CD14-positive monocyte (primary cell): ENCODE results near the gene ZAP70. TPM values are rescaled to one million over a fixed set of nuclear protein-coding genes. Genes with fewer than 3 reads are reported as not detected.

Experiments used
- DNase-seq, 3 donors: peaks; one replicate each; pipeline ENCODE4 v3.0.0-alpha.2; 2011 to 2022
- H2AFZ ChIP-seq: 2 replicates; pipeline ENCODE4 v1.6.0; 2012; ENCODE audit warnings: mild to moderate bottlenecking, low read depth, low read length, inconsistent platforms; ENCODE audit not compliant: insufficient read depth, poor library complexity, severe bottlenecking
- H3K27ac ChIP-seq, 2 donors: 1 replicate in 1 of 2; 2 replicates in 1 of 2; pipeline ENCODE4 v1.5.1; 2012 to 2013; ENCODE audit warnings: low read length in 2 of 2, control low read depth in 1 of 2, inconsistent platforms in 1 of 2, low read depth in 1 of 2, mild to moderate bottlenecking in 1 of 2
- H3K27me3 ChIP-seq, 2 donors: one replicate each; pipeline versions ENCODE4 v1.6.0 to v1.6.1; 2011 to 2013; ENCODE audit warnings: low read length in 2 of 2; ENCODE audit not compliant: control insufficient read depth in 2 of 2, insufficient read depth in 2 of 2
- H3K36me3 ChIP-seq, 2 donors: replicated peaks in 1 of 2; 1 replicate in 1 of 2; 2 replicates in 1 of 2; pipeline versions ENCODE4 v1.5.1 to v1.6.1; 2012 to 2013; ENCODE audit warnings: low read length in 2 of 2, control low read depth in 1 of 2, inconsistent platforms in 1 of 2, mild to moderate bottlenecking in 1 of 2; ENCODE audit not compliant: insufficient read depth in 2 of 2, control insufficient read depth in 1 of 2
- H3K4me1 ChIP-seq, 2 donors: 1 replicate in 1 of 2; 2 replicates in 1 of 2; pipeline versions ENCODE4 v1.5.1 to v1.6.1; 2012 to 2013; ENCODE audit warnings: low read length in 2 of 2, control low read depth in 1 of 2, inconsistent platforms in 1 of 2, mild to moderate bottlenecking in 1 of 2, moderate library complexity in 1 of 2; ENCODE audit not compliant: insufficient read depth in 2 of 2, control insufficient read depth in 1 of 2
- H3K4me2 ChIP-seq: replicated peaks from 2 replicates; pipeline ENCODE3; 2012; ENCODE audit warnings: low read length, moderate library complexity, mild to moderate bottlenecking; ENCODE audit not compliant: poor library complexity, severe bottlenecking; ENCODE audit errors: extremely low read depth
- H3K4me3 ChIP-seq, 3 experiments: fragments of 200-600 bp in 1 of 3; sonication (generic) in 1 of 3; replicated peaks in 1 of 3; 1 replicate in 2 of 3; 2 replicates in 1 of 3; pipeline ENCODE4 v1.5.1; 2011 to 2013; ENCODE audit warnings: low read length in 3 of 3, mild to moderate bottlenecking in 3 of 3, control low read depth in 2 of 3, low read depth in 2 of 3, inconsistent platforms in 1 of 3, moderate library complexity in 1 of 3
- H3K79me2 ChIP-seq: 2 replicates; pipeline ENCODE4 v1.6.0; 2012; ENCODE audit warnings: mild to moderate bottlenecking, control low read depth, inconsistent platforms, low read length, moderate library complexity; ENCODE audit not compliant: insufficient read depth
- H3K9ac ChIP-seq: 2 replicates; pipeline ENCODE4 v1.6.0; 2017; ENCODE audit warnings: low read length, mild to moderate bottlenecking; ENCODE audit not compliant: insufficient read depth, poor library complexity, severe bottlenecking
- H3K9me3 ChIP-seq, 2 donors: replicated peaks in 1 of 2; 1 replicate in 1 of 2; 2 replicates in 1 of 2; pipeline versions ENCODE4 v1.5.1 to v1.6.1; 2012 to 2013; ENCODE audit warnings: low read length in 2 of 2, control low read depth in 1 of 2; ENCODE audit not compliant: control insufficient read depth in 1 of 2, insufficient read depth in 1 of 2
- H4K20me1 ChIP-seq: 2 replicates; pipeline ENCODE4 v1.6.0; 2012; ENCODE audit warnings: mild to moderate bottlenecking, low read length, control low read depth, moderate library complexity; ENCODE audit not compliant: insufficient read depth
- H3K27ac Mint-ChIP-seq, 7 donors: one replicate each; pipeline ENCODE4 v1.8.0; 2020; ENCODE audit warnings: mild to moderate bottlenecking in 7 of 7, mixed read lengths in 7 of 7, moderate library complexity in 6 of 7, inconsistent platforms in 2 of 7
- H3K27me3 Mint-ChIP-seq, 3 donors: one replicate each; pipeline ENCODE4 v1.8.0; 2021 to 2022; ENCODE audit warnings: low read depth in 3 of 3, mild to moderate bottlenecking in 3 of 3, mixed read lengths in 3 of 3, moderate library complexity in 3 of 3, inconsistent platforms in 1 of 3
- H3K36me3 Mint-ChIP-seq, 2 donors: one replicate each; pipeline ENCODE4 v1.8.0; 2020; ENCODE audit warnings: mixed read lengths in 2 of 2, inconsistent platforms in 1 of 2, mild to moderate bottlenecking in 1 of 2
- H3K4me1 Mint-ChIP-seq: one replicate; pipeline ENCODE4 v1.8.0; 2020; ENCODE audit warnings: mild to moderate bottlenecking, mixed read lengths
- H3K4me3 Mint-ChIP-seq, 2 donors: one replicate each; pipeline ENCODE4 v1.8.0; 2020; ENCODE audit warnings: mild to moderate bottlenecking in 2 of 2, mixed read lengths in 2 of 2, moderate library complexity in 1 of 2
- H3K9me3 Mint-ChIP-seq, 7 donors: one replicate each; pipeline ENCODE4 v1.8.0; 2020 to 2022; ENCODE audit warnings: mixed read lengths in 7 of 7, mild to moderate bottlenecking in 6 of 7, moderate library complexity in 6 of 7, inconsistent platforms in 2 of 7
- WGBS: methylation state at CpG from one replicate; pipeline ENCODE4 v1.1.5; 2013; ENCODE audit warnings: missing lambda C conversion rate; ENCODE audit not compliant: insufficient coverage; 5-methylcytosine and 5-hydroxymethylcytosine counted together
- intact Hi-C, 2 donors: fragments of 100-400 bp; cut with micrococcal nuclease; formaldehyde crosslinking; loops; one replicate each; pipeline versions ENCODE4 v1.15.0 to v1.15.1; 2023
- polyA plus RNA-seq, 3 donors: library from polyadenylated mRNA; depleted of rRNA in 1 of 3; unstranded in 2 of 3; stranded (reverse) in 1 of 3; fragments of 300-500 nt in 2 of 3; fragments of >200 nt in 1 of 3; fragmentation: Illumina TruSeq in 2 of 3; gene quantifications; 1 replicate in 2 of 3; 2 replicates in 1 of 3; pipeline ENCODE4 v1.2.3, GENCODE V29; 2012 to 2021
- TF ChIP-seq, protein P1 (sequence below): fragments of 200-600 bp; IDR thresholded peaks from one replicate; pipeline ENCODE4 v1.8.0; 2022; ENCODE audit warnings: antibody characterized with exemption, mild to moderate bottlenecking

ZAP70 gene
- polyA plus RNA-seq, 3 donors, result 0.30 to 0.69 (median 0.38) TPM

- no peak overlapping the region for H3K27ac Mint-ChIP-seq
- H3K36me3 Mint-ChIP-seq, result peaks cover 75 to 77% of the 10 kb centered on the region in 2 donors
- no peak overlapping the region for H3K27ac ChIP-seq
- no peaks in the 10 kb centered on the region for H3K27me3 ChIP-seq
- H3K27me3 Mint-ChIP-seq, result peaks cover 0 to 2% (median 0%) of the 10 kb centered on the region in 3 donors
- TF ChIP-seq, protein P1, sequence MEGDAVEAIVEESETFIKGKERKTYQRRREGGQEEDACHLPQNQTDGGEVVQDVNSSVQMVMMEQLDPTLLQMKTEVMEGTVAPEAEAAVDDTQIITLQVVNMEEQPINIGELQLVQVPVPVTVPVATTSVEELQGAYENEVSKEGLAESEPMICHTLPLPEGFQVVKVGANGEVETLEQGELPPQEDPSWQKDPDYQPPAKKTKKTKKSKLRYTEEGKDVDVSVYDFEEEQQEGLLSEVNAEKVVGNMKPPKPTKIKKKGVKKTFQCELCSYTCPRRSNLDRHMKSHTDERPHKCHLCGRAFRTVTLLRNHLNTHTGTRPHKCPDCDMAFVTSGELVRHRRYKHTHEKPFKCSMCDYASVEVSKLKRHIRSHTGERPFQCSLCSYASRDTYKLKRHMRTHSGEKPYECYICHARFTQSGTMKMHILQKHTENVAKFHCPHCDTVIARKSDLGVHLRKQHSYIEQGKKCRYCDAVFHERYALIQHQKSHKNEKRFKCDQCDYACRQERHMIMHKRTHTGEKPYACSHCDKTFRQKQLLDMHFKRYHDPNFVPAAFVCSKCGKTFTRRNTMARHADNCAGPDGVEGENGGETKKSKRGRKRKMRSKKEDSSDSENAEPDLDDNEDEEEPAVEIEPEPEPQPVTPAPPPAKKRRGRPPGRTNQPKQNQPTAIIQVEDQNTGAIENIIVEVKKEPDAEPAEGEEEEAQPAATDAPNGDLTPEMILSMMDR, result no peak
- no peaks in the 10 kb centered on the region for H3K4me1 Mint-ChIP-seq
- 95% methylated on average over 8 of the region's 11 CpGs for WGBS
- H3K79me2 ChIP-seq, result no peaks in the 10 kb centered on the region
- no peaks in the 10 kb centered on the region for H3K9me3 ChIP-seq
- peaks cover 63 to 98% of the 10 kb centered on the region in 2 donors for H3K36me3 ChIP-seq
- H4K20me1 ChIP-seq, result peaks cover 10% of the 10 kb centered on the region
- no peak for DNase-seq
- no peak overlapping the region for H3K4me3 ChIP-seq
- H3K4me3 Mint-ChIP-seq, result no peak overlapping the region
- no peak overlapping the region for H3K9ac ChIP-seq
- H3K4me2 ChIP-seq, result no peak overlapping the region
- no peaks in the 10 kb centered on the region for H3K4me1 ChIP-seq
- intact Hi-C loops, result no loop called here
- no peak overlapping the region for H2AFZ ChIP-seq
- H3K9me3 Mint-ChIP-seq, result no peaks in the 10 kb centered on the region
These were observed 61.7 kb downstream of the ZAP70 start for GRCh38 chr2:97775074-97775473.

DNA sequence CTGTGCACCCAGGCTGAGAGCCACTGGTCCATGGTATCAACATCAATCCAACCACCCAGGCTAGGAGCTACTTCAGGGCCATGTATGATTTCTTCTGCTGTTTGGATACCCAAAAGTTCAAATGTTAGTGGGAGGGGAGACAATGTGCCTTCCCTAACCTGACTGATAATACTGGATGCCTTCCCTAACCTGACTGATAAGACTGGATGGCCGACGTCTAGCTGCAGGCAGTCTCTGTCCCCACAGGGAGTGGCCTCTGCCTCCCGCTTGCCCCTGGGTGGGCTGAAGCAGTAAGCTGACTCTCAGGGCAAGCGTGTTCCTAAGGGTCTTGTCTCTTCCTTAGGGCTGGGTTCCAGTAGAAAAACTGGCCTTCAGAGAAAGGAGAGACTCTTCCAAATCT, 65.8 kb downstream of the ZAP70 start:
- Mint-ChIP-seq H3K4me3 (no peak overlapping the region), H3K4me1 (no peaks in the 10 kb centered on the region), H3K27me3 (peaks cover 0 to 2% (median 0%) of the 10 kb centered on the region in 3 donors), H3K27ac (peak overlapping the region in 1 of 7 donors; percentile 27), H3K9me3 (no peaks in the 10 kb centered on the region), H3K36me3 (peaks cover 34 to 52% of the 10 kb centered on the region in 2 donors)
- Histone ChIP-seq H3K4me2 (no peak overlapping the region), H3K36me3 (peaks cover 34 to 84% of the 10 kb centered on the region in 2 donors), H3K9me3 (no peaks in the 10 kb centered on the region), H4K20me1 (peaks cover 32% of the 10 kb centered on the region), H3K4me3 (no peak overlapping the region), H3K79me2 (no peaks in the 10 kb centered on the region), H3K4me1 (no peaks in the 10 kb centered on the region), H2AFZ (no peak overlapping the region), H3K9ac (no peak overlapping the region), H3K27me3 (no peaks in the 10 kb centered on the region), H3K27ac (no peak overlapping the region)
- intact Hi-C loops, result no loop called here
- TF ChIP-seq, protein P1, result no peak
- DNase-seq, result no peak
- 100% methylated on average over 4 of the region's 4 CpGs for WGBS
